IgD-negative memory B cell (primary cell): Measurements from ENCODE around the gene ZDHHC5. TPM values are rescaled to one million over a fixed set of nuclear protein-coding genes. Genes with fewer than 3 reads are reported as not detected.

ENCODE experiments used
- H3K27ac Mint-ChIP-seq, 3 donors: one replicate each; pipeline ENCODE4 v1.8.0; 2020 to 2022; ENCODE audit warnings: mild to moderate bottlenecking in 3 of 3, mixed read lengths in 3 of 3, moderate library complexity in 1 of 3
- H3K27me3 Mint-ChIP-seq: one replicate; pipeline ENCODE4 v1.8.0; 2021; ENCODE audit warnings: mixed read lengths
- H3K36me3 Mint-ChIP-seq: one replicate; pipeline ENCODE4 v1.8.0; 2020; ENCODE audit warnings: mild to moderate bottlenecking, mixed read lengths
- H3K4me1 Mint-ChIP-seq, 3 donors: one replicate each; pipeline ENCODE4 v1.8.0; 2020 to 2022; ENCODE audit warnings: mixed read lengths in 3 of 3, mild to moderate bottlenecking in 1 of 3
- H3K4me3 Mint-ChIP-seq, 4 donors: one replicate each; pipeline ENCODE4 v1.8.0; 2020 to 2022; ENCODE audit warnings: mild to moderate bottlenecking in 4 of 4, mixed read lengths in 4 of 4, moderate library complexity in 3 of 4
- H3K9me3 Mint-ChIP-seq, 3 donors: one replicate each; pipeline ENCODE4 v1.8.0; 2020 to 2021; ENCODE audit warnings: mixed read lengths in 3 of 3, mild to moderate bottlenecking in 1 of 3
- polyA plus RNA-seq: library from polyadenylated mRNA; unstranded; fragments of 300-500 nt; fragmentation: Illumina TruSeq; gene quantifications from one replicate; pipeline ENCODE4 v1.2.3, GENCODE V29; 2021

The ZDHHC5 gene
- polyA plus RNA-seq, 1 donor from 2014 or later: 32.9 TPM

DNA sequence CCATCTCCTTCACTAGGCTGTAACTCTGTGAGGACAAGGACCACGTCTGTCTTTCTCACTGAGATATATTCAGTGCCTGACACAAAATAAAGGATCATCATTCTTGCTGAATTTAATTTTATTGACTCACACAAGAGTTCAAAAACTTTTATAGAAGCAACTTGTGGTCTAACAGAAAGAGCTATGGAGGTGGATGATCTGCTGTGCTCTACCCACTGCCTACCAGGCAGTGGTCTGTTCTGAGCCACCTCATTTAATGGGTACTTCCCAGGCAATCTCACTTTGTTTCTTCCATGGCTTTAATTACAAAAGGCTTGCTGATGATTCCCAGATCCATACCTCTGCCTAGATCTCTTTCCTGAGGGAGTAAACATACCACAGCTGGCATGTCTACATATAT is 79.0 kb downstream of the ZDHHC5 start:
- H3K27ac Mint-ChIP-seq: peak overlapping the region; percentile 4 to 71 (median 37)
- H3K4me1 Mint-ChIP-seq: peaks cover 15 to 28% (median 23%) of the 10 kb centered on the region in 3 donors
- no peaks in the 10 kb centered on the region for H3K9me3 Mint-ChIP-seq
- peak overlapping the region in 1 of 4 donors; percentile 53 for H3K4me3 Mint-ChIP-seq
- H3K36me3 Mint-ChIP-seq: peaks cover 4% of the 10 kb centered on the region
- no peaks in the 10 kb centered on the region for H3K27me3 Mint-ChIP-seq

Other genes with a start within 250 kb of the ZDHHC5 start
- 15.8 TPM for gene SLC43A3, start 241.0 kb upstream of the ZDHHC5 start, polyA plus RNA-seq
- 0.14 TPM for gene RTN4RL2, start 207.6 kb upstream of the ZDHHC5 start, polyA plus RNA-seq
- 7.2 TPM for gene SLC43A1, start 152.4 kb upstream of the ZDHHC5 start, polyA plus RNA-seq
- 63.5 TPM for gene TIMM10, start 137.4 kb upstream of the ZDHHC5 start, polyA plus RNA-seq
- gene SMTNL1, start 130.5 kb upstream of the ZDHHC5 start, polyA plus RNA-seq: 0.14 TPM
- 208 TPM for gene UBE2L6, start 100.4 kb upstream of the ZDHHC5 start, polyA plus RNA-seq
- gene SERPING1, start 70.4 kb upstream of the ZDHHC5 start, polyA plus RNA-seq: 0.23 TPM
- not detected for gene YPEL4, start 18.2 kb upstream of the ZDHHC5 start, polyA plus RNA-seq
- gene CLP1, start 10.4 kb upstream of the ZDHHC5 start, polyA plus RNA-seq: 12.5 TPM
- gene MED19, start 44.1 kb downstream of the ZDHHC5 start, polyA plus RNA-seq: 15.4 TPM
- gene TMX2, start 44.5 kb downstream of the ZDHHC5 start, polyA plus RNA-seq: 76.1 TPM
- gene SELENOH, start 73.4 kb downstream of the ZDHHC5 start, polyA plus RNA-seq: 324 TPM
- 0.23 TPM for gene BTBD18, start 83.7 kb downstream of the ZDHHC5 start, polyA plus RNA-seq
- gene CTNND1, start 93.7 kb downstream of the ZDHHC5 start, polyA plus RNA-seq: 4.9 TPM